K562 (cell line): ENCODE measurements around the gene PHF1. TPM values are rescaled to one million over a fixed set of nuclear protein-coding genes. Genes with fewer than 3 reads are reported as not detected.

ENCODE experiments used
- ATF6 ChIP-seq: sonication (generic); formaldehyde crosslinking; IDR thresholded peaks from 2 replicates; pipeline ENCODE4 v1.4.0; 2020; ENCODE audit warnings: mild to moderate bottlenecking, missing genetic modification reagents
- CSDE1 ChIP-seq, 2 experiments: fragments of 450-650 bp; IDR thresholded peaks; 2 replicates each; pipeline ENCODE4 v1.6.1; 2016; ENCODE audit warnings: mild to moderate bottlenecking in 1 of 2
- HNRNPH1 ChIP-seq: fragments of 200-400 bp; formaldehyde crosslinking; optimal IDR thresholded peaks from 2 replicates; pipeline ENCODE3; 2017; ENCODE audit warnings: low read depth, mild to moderate bottlenecking, low read length, moderate library complexity
- HSF4 ChIP-seq: fragments of 250-450 bp; sonication (Bioruptor Pico); IDR thresholded peaks from 2 replicates; pipeline ENCODE4 v2.1.2; 2022; ENCODE audit warnings: mild to moderate bottlenecking, moderate library complexity, borderline replicate concordance
- MBD1 ChIP-seq: fragments of 250-450 bp; sonication (Bioruptor Pico); IDR thresholded peaks from 2 replicates; pipeline ENCODE4 v1.8.0; 2022; ENCODE audit warnings: inconsistent platforms
- NBN ChIP-seq: fragments of 450-650 bp; IDR thresholded peaks from 2 replicates; pipeline ENCODE4 v1.6.1; 2016; ENCODE audit warnings: low read depth, mild to moderate bottlenecking
- NFRKB ChIP-seq: fragments of 450-650 bp; IDR thresholded peaks from 2 replicates; pipeline ENCODE4 v1.6.1; 2016; ENCODE audit warnings: low read depth
- NR1H2 ChIP-seq: sonication (generic); formaldehyde crosslinking; IDR thresholded peaks from 2 replicates; pipeline ENCODE4 v1.4.0; 2020; ENCODE audit warnings: mild to moderate bottlenecking, missing genetic modification reagents
- RHOXF2B ChIP-seq: fragments of 250-450 bp; sonication (Bioruptor Pico); conservative IDR thresholded peaks from 2 replicates; pipeline ENCODE4 v1.5.1; 2021
- TAF7 ChIP-seq: fragments of 450-650 bp; IDR thresholded peaks from 2 replicates; pipeline ENCODE4 v1.6.1; 2016; ENCODE audit warnings: missing genetic modification characterization, missing compliant biosample characterization
- TOE1 ChIP-seq, 2 experiments: fragments of 450-650 bp in 1 of 2; sonication (generic) in 1 of 2; formaldehyde crosslinking in 1 of 2; IDR thresholded peaks; 2 replicates each; pipeline versions ENCODE4 v1.7.1 to v1.8.0; 2016 to 2022; ENCODE audit warnings: borderline replicate concordance in 2 of 2, mild to moderate bottlenecking in 2 of 2, antibody characterized with exemption in 1 of 2, inconsistent platforms in 1 of 2, low read depth in 1 of 2, missing genetic modification reagents in 1 of 2, moderate library complexity in 1 of 2
- ZBTB5 ChIP-seq: fragments of 450-650 bp; IDR thresholded peaks from 2 replicates; pipeline ENCODE4 v1.6.1; 2017; ENCODE audit warnings: antibody characterized with exemption
- ZBTB7A ChIP-seq: IDR thresholded peaks from 2 replicates; pipeline ENCODE4 v1.6.1; 2011; ENCODE audit warnings: low read depth, mild to moderate bottlenecking, low read length, moderate library complexity, borderline replicate concordance; ENCODE audit not compliant: control insufficient read depth
- ZKSCAN1 ChIP-seq: fragments of 150-350 bp; IDR thresholded peaks from 2 replicates; pipeline ENCODE4 v1.6.1; 2016; ENCODE audit warnings: low read depth, low read length
- ZNF184 ChIP-seq: sonication (generic); formaldehyde crosslinking; IDR thresholded peaks from 2 replicates; pipeline ENCODE4 v1.5.0; 2020; ENCODE audit warnings: missing genetic modification reagents
- ZNF277 ChIP-seq: fragments of 250-450 bp; sonication (Bioruptor Pico); IDR thresholded peaks from 2 replicates; pipeline ENCODE4 v1.8.0; 2022; ENCODE audit warnings: inconsistent platforms, mild to moderate bottlenecking, moderate library complexity, borderline replicate concordance
- ZNF431 ChIP-seq: sonication (generic); formaldehyde crosslinking; IDR thresholded peaks from 2 replicates; pipeline ENCODE4 v1.8.0; 2022; ENCODE audit warnings: mild to moderate bottlenecking, missing genetic modification reagents
- ZNF511 ChIP-seq: sonication (generic); formaldehyde crosslinking; IDR thresholded peaks from 2 replicates; pipeline ENCODE4 v1.8.0; 2022; ENCODE audit warnings: mild to moderate bottlenecking, missing genetic modification reagents
- polyA plus RNA-seq, 8 experiments: library from polyadenylated mRNA; depleted of rRNA in 4 of 8; stranded (reverse) in 5 of 8; unstranded in 3 of 8; fragments of >200 nt; fragmentation: Nextera tagmentation in 2 of 8; fragmentation: Illumina TruSeq in 1 of 8; extraction: Ambion mirVana in 2 of 8; extraction: Trizol in 1 of 8; gene quantifications; 2 replicates each; pipeline versions ENCODE4 v1.2.1 to v1.2.3, GENCODE V29; 2011 to 2014; ENCODE audit warnings: inconsistent platforms in 1 of 8, missing spikeins in 1 of 8
- total RNA-seq, 7 experiments: library from RNA; depleted of rRNA in 6 of 7; stranded (reverse); fragments of >200 nt in 6 of 7; fragmentation: Illumina TruSeq in 2 of 7; extraction: Trizol in 2 of 7; gene quantifications; 2 replicates each; pipeline versions ENCODE4 v1.2.1 to v1.2.3, GENCODE V29; 2011 to 2021; ENCODE audit warnings: low replicate concordance in 1 of 7
- TF ChIP-seq, protein P1 (sequence below): fragments of 250-450 bp; sonication (Bioruptor Pico); IDR thresholded peaks from 2 replicates; pipeline ENCODE4 v1.8.0; 2021; ENCODE audit warnings: moderate library complexity, mild to moderate bottlenecking, inconsistent platforms

Gene PHF1
- total and polyA plus RNA-seq, 9 of the 15 experiments (the other 6 are each of a cell fraction or from before 2014, with no cell fraction given) = 3.7 to 64.2 (median 33.7) TPM

GRCh38 chr6:33391922-33392594 lies 18.8 kb upstream of the PHF1 start (continued):
- peak in 1 of 2 experiments; percentile 9; a peak in 1 of 4 replicates for TF ChIP-seq CSDE1 (IDR thresholded peaks at IDR 0.05)
- TF ChIP-seq NBN = peak; percentile 47; the same call in 1 of the 2 replicates
- TF ChIP-seq ZBTB7A = 0 out of 2 replicates have a peak, but pooled peaks have one; percentile 30
- TF ChIP-seq ZNF184 (CRISPR knock-in tag) = no peak
- TF ChIP-seq RHOXF2B (CRISPR knock-in tag) = no peak
- peak; percentile 83; the same call in 1 of the 2 replicates for TF ChIP-seq NFRKB
- peak; percentile 87; the same call in 1 of the 2 replicates for TF ChIP-seq NR1H2 (CRISPR knock-in tag)
- peak; percentile 13 for TF ChIP-seq TOE1 (IDR thresholded peaks at IDR 0.05; ENCODE audit: borderline replicate concordance)
- no peak for TF ChIP-seq TOE1 (CRISPR knock-in tag; IDR thresholded peaks at IDR 0.05; ENCODE audit: borderline replicate concordance, low read depth)
- TF ChIP-seq TAF7 (tag) = peak; percentile 32; the same call in 1 of the 2 replicates
- TF ChIP-seq, protein P1, sequence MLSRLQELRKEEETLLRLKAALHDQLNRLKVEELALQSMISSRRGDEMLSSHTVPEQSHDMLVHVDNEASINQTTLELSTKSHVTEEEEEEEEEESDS (CRISPR knock-in tag) = no peak
- TF ChIP-seq HSF4 (CRISPR knock-in tag) = no peak
- 0 out of 2 replicates have a peak, but pooled peaks have one; percentile 84 for TF ChIP-seq ATF6
- TF ChIP-seq MBD1 = no peak
- no peak for TF ChIP-seq ZNF277 (CRISPR knock-in tag)
- no peak for TF ChIP-seq HNRNPH1
- TF ChIP-seq ZKSCAN1 = 0 out of 2 replicates have a peak, but pooled peaks have one; percentile 6
- TF ChIP-seq ZNF511 (CRISPR knock-in tag) = peak; percentile 47; the same call in 1 of the 2 replicates
- no peak for TF ChIP-seq ZBTB5
- TF ChIP-seq ZNF431 (CRISPR knock-in tag) = peak; percentile 62; the same call in 1 of the 2 replicates
